CD4-positive, alpha-beta T cell treated with Interleukin-6 at 100 ng/mL for 8 hours (primary cell): Measurements from ENCODE around the gene HIVEP3.

Source experiments
- DNase-seq: peaks from one replicate; pipeline ENCODE4 v3.0.0-alpha.2; 2020; ENCODE audit warnings: mixed read lengths, low spot score

Gene HIVEP3

GRCh38 chr1:41627491-41628280, 291.0 kb downstream of the HIVEP3 start:
- no peak for DNase-seq

- no peak for DNase-seq
These were observed 291.9 kb downstream of the HIVEP3 start for GRCh38 chr1:41626616-41627375.

DNA sequence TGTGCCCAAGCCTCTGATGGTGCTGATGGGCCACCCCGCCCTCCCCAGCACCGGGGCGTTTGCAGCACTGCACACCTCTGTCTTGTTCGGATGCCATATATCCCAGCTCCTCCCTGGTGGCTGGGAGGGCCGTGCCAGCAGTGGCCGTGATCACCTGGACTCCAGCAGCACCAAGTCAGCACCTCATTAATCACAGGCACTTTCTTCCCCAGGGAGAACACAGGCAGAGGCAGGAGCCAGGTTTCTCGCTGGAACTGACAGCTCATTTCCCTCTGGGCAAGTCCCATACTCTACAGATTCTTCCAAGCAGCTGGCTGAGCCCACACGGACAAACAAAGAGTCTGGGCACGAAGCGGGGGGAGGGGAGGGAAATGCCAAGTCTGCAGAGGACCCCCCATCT, 292.6 kb downstream of the HIVEP3 start:
- DNase-seq: no peak

GRCh38 chr1:41623736-41624135, 295.0 kb downstream of the HIVEP3 start:
- DNase-seq: no peak

GRCh38 chr1:41622859-41623732, 295.6 kb downstream of the HIVEP3 start:
- DNase-seq: no peak

- DNase-seq: no peak
These were observed 296.3 kb downstream of the HIVEP3 start for GRCh38 chr1:41622402-41622801.

- DNase-seq: no peak
These were observed 296.9 kb downstream of the HIVEP3 start for GRCh38 chr1:41621791-41622190.

DNA sequence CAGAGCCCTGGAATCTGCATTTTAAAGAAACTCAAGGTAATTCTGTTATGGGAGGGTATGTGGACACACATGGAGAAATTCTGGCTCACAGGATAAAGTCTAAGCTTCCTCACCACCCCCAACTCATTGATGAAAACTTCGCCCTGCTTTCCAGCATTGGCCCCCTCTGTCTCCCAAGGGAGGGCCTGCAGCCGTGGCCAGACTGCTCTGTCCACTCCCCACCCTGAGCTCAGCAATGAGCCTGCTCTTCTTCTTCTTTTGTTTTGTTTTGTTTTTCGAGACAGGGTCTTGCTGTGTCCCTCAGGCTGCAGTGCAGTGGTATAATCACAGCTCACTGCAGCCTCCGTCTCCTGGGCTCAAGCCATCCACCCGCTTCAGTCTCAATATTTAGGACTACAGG, 297.5 kb downstream of the HIVEP3 start:
- no peak for DNase-seq

DNA sequence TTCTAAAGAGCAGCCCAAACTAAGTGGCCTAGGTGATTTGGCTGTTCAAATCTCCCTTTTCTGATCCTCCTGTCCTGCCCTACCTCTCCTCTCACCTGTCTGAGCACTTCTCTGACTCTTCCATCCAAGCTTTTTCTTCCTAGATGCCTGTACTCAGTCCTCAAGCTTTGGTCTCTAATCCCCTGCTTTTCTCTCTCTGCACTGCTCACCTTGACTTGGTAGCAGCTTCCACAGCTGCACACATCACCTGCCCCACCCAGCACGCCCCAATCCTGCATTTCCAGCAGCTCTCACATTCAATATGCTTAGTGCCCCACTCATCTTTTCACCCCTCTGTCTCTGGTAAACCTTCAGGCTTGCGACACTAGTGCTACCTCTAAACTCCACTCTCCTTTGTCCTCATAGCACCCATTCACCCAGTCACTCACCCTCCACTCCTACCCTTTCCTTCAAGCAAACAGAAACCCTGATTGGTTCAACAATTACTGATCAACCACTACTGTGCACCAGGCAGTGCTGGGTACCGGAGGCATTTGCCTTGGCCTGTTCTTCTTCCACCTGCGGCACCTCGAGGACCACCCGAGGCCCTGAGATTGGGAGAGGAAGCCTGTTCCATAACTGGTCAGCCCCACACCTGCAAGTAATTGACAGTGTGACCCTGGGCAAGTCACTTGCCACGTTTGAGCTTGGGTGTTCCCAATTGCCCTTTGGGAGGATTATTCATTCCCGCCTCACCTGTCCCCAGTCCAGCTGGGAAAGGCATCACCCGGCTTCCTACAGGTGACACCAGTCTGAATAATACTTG, 298.2 kb downstream of the HIVEP3 start:
- no peak for DNase-seq

DNA sequence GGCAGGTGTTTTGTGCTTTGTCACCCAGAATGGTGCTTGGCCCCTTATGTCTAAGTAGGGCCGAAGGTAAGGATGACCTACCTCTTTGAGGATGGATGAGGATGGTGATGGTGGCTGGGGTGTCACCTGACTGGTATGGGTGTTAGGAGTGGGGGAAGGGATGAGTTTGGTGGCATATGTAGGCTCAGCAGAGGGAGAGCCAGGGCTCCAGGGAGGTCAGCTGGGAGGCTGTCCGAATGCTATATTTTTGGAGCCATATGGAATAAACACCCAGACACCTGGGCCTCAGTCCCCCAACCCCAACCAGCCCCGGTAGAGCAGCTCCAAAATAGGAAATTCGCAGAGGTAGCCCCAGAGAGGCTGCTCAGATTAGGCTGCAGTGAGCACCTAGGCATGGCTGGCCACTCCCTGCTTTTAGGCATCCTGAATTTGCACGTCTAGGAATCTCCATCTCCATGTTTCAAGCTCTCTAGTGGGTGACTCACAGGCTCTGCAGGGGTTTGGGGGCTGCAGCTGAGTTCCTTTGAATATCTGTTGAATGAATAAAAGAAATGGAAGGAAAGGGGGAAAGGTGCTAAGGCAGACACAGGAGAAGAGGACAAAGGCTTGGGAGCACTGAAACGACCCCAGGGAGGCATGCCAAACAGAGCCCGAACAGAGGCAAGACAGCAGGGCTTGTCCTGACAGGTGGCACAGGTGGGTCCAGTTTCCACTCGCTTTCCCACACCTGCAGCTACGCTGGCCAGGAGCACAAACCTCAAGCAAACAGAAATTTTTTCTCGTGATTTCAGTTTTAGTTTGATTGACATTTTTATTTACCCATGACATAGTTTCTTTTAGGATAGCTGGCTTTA, 299.0 kb downstream of the HIVEP3 start:
- no peak for DNase-seq

GRCh38 chr1:41618871-41619270, 299.9 kb downstream of the HIVEP3 start:
- no peak for DNase-seq

DNA sequence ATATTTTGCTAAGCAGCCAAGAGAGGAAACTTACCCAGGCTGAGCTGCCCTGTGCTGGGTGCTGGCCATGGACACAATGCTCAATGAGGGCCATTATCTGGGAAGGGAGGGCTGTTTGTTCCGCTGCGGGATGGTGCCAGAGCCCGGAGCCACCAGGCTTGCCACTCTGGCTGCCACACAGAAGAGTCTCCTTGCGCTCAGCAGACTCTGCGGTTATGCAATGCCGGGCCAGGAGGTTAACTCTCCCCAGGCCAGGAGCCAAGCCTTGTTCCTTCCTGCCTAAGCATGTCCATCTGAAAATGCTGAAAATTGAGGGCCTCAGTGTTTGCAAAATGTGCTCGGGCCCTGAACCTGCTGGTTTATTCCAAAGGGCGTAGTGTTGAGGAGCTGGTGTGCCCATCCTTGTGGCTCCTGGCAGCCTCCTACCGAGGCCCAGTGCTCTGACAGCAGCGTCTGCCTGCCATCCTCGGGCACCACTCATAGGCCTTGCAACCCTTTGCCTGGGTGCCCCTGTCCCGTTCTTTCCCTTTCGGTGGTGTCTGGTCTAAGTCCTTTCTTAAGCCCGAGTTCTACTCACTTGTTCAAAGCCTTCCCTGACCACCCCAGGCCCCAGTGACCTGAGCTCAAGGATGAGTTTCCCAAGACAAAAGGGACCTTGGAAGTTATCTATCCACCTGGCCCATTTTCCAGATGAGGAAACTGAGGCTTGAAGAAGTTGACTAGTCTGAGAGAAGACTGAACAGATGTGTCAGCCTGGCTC, 300.5 kb downstream of the HIVEP3 start:
- DNase-seq: no peak

DNA sequence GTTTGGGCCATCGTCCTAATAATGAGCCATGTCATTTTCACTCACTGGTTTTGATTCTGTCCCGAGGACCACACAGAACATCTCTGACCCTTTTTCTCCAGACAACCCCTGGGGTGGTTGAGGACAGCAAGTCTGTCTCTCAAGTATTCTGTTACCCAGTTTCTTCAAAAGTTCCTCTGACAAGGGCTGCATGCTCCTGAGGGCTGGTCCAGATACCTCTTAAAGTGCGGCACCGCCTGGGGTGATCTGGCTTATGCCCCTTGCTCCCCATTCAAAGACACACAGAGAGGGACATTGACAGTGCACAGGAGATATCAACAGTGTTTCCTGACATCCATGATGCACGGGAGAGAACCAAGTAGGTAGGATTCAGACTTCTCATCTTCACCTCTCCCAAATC, 301.4 kb downstream of the HIVEP3 start:
- no peak for DNase-seq

GRCh38 chr1:41616563-41616962, 302.2 kb downstream of the HIVEP3 start:
- DNase-seq: no peak

- no peak for DNase-seq
These were observed 302.7 kb downstream of the HIVEP3 start for GRCh38 chr1:41615981-41616380.

DNA sequence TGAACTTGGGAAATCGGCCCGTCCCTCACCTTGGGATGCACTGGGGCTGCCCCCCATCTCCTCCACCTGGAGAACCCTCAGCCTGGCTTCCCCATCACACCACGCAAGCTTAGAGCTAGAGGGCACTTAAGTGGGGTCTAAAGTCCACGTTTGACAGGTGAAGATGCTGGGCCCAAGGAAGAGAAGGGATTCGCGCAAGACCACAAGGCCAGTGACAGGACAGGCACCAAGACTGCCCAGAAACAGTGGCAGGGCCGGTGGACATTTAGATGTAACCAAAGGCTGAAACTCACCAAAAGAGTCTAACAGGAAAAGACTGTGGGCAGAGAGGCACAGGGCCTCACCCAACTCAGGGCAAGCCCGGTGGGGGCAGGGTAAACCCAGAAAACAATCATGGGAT, 303.4 kb downstream of the HIVEP3 start:
- DNase-seq: no peak

GRCh38 chr1:41614818-41615217, 303.9 kb downstream of the HIVEP3 start:
- DNase-seq: no peak

- no peak for DNase-seq
These were observed 304.8 kb downstream of the HIVEP3 start for GRCh38 chr1:41613689-41614574.

GRCh38 chr1:41612953-41613352, 305.8 kb downstream of the HIVEP3 start:
- DNase-seq: no peak
